GM19043 (cell line): Measurements from ENCODE around the gene DNAH6.
"Not testable (repeated sequence)": the region's sequence is repeated elsewhere in the genome, so short reads cannot be mapped to it uniquely, and the experiment has no call there.

Experiments used
- ATAC-seq: cut with Tn5 transposase; IDR thresholded peaks from one replicate; pipeline ENCODE4 v1.9.1; 2021; ENCODE audit warnings: low read depth; ENCODE audit not compliant: unreplicated experiment

Gene DNAH6

DNA sequence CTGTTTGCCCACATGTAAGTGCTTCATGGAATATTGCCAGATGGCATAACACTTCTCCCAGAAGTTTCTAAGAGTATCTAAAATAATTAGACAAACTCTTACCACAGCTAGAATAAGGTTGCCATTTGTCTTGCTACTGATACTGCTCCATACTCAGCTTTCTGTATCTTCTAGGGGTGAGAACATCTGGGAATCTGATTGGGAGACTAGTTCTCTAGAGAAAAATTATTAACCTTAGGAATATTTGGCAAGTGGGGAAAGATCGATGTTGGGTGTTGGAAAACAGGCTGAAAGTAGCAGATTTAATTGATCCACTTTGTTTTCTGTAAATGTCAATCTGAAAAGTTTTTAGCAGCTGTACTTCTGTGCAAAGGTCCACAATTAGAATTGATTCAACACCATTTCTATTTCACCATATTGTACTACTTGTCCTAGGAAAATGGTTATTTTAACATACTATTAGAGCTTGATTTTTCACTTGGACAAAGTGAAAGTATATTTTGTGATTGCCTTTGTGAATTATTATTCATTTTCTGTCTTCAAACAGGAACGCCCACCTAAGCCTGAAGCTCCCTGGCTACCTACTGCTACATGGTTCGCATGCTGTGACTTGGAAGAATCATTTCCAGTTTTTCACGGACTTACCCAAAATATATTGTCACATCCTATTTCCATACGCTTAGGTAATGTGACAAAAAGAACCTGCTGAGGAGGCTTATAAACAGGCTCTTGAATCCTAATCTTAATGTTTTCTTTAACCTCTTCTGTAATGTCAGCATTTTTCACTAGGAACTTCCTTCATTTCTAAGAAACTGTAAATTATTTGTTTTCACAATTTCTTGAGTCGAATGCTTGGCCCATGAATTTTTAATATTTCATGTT is 216.8 kb downstream of the DNAH6 start:
- no peak for ATAC-seq

DNA sequence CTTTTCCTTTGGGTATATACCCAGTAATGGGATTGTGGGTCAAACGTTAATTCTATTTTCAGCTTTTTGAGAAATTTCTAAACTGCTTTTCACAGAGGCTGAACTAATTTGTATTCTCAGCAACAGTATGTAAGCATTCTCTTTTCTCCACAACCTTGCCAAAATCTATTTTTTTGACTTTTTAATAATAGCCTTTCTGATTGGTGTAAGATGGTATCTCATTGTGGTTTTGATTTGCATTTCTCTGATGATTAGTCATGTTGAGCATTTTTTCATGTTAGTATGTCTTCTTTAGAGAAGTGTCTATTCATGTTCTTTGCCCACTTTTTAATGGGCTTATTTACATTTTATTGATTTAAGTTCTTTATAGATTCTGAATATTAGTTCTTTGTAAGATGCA is 219.1 kb downstream of the DNAH6 start:
- ATAC-seq, result no peak

DNA sequence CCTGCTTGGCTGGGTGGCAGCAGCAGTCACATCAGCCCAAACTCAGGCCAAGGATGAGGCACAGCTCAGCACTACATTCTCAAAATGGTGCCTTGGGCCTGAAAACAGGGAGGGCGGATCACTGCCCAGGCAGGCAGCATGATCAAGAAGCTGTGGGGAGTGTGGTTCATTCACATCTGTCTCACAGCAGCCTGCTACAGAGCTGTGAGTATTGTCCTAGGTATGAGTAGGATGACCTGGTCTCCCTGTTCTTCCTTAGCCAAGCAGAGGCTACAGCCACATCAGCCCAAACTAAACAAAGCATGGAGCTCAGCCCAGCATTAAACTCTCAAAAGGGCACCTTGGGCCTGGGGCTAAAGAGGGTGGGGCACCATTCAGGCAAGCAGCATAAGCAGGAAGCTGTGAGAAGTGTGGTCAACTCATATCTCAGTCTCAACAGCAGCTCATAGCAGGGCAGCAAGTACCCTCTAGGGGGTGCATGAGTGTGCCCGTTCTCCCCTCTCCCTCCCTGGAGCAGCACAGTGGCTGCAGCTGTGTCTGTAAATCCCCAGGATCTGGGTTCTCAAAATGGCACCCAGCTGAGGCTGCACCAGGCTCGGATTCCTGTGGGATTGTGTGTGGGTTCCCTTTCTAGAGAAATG is 225.0 kb downstream of the DNAH6 start:
- ATAC-seq, result peak; percentile 96

DNA sequence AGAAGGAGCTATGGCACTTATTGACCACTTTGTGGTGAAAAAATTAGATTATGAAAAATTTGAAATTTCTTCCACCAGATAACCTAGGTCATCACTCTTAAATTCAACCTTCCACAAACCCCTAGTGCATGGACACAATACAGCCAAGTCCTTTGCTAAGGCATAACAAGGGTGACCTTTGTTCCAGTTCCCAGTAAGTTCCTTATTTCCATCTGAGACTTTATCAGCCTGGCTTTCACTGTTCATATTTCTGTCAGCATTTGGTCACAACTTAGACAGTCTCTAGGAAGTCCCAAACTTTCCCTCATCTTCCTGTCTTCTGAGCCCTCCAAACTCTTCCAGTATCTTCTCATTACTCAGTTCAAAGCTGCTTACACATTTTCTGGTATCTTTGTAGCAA is 232.0 kb downstream of the DNAH6 start:
- ATAC-seq, result no peak

DNA sequence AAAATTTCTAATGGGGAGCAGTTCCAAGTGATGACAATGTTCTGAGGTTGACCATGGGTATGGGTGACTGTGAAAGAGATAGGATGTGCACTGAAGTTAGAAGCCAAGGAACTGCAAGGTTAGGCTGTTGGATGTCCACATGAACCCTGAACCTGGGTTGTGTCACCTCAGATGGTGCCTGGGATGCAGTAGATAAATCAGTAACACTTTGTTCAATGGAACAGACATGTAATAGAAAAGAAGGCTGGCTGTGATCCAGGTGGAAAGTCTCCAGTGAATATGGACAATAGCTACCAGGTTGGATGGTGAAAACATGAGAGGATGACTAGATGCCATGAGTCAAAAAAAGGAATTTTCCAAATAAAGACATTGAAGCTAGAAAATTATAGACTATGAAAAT is 233.1 kb downstream of the DNAH6 start:
- ATAC-seq, result no peak

DNA sequence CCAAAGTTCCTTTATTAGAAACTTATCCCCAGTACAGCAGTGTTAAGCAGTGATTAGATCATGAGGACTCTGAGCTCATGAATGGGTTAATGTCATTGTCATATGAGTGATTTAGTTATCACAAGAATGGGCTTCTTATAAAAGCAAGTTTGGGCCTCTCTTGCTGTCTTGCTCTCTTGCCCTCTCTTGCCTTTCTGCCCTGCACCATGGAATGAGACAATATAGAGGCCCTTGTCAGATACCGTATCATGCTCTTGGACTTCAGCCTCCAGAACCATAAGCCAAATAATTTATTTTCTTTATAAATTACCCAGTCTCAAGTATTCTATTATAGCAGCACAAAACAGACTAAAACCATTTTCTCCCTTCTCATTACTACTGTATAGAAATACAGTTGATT is 238.8 kb downstream of the DNAH6 start:
- ATAC-seq, result no peak

DNA sequence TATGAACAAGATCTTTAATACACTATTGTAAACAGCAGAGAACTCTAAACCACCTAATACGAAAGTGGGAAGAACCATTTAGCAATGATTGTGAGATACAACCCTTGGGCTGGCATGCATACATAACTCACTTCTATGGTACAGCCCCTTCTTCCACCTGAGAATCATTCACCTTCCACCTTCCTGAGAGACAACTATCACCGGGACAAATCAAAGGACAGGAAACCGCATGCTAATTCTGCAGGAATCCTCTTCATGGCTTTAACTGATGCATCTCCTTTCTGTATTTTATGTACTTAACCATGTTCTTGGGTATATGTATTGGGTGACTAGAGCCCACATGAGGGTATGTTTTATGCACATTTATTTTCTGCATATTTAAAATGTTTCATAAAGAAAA is 241.3 kb downstream of the DNAH6 start:
- ATAC-seq, result no peak

DNA sequence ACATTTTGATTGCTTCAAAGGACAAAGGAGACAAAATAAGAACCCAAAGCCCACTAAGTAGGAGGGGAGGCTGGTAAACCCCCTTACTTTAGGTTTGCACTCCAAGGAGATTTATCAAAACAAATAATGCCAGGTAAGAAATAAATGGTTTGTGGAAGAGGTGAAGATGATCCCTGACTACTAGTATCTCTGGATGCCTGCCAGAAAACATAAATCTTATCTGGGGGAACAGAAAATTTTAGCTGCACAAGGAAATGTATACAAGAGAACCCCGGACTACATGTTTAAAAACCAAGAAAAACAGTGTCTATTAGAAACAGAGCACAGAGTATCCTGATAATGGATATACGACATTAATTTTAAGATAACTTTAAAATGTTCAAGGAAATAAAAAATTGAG is 250.5 kb downstream of the DNAH6 start:
- no peak for ATAC-seq

DNA sequence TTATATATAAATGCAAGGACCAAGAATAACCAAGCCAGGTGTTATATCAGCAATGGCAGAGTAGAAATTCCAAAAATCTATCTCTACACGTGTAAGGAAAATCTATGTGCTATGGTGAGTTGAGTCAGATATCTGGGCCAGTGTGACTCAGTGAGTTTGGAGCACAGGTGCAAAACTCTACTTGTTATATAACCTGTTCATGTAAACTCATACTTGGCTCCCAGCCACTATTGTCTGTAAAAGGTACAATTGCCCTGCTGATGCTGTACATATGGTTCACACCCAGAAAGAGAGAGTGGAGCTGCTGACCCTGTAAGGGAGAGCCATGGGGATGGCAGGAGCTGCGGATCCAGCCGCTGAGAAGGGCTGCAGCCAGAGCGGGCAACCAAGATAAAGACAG is 252.5 kb downstream of the DNAH6 start:
- ATAC-seq, result no peak

DNA sequence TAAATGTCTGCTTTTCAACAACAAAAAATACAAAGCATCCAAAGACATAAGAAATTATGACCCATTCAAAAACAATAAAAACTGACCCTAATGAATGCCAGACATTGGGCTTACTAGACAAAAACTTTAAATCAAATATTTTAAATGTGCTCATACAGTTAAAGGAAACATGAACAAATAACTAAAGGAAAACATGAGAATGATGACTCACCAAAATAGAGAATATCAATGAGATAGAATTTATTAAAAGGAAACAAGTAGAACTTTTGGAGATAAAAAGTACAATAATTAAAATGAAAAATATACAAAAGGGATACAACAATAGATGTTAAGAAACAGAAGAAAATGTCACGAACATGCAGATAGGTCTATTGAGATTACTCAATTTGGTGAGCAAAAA is 254.0 kb downstream of the DNAH6 start:
- no peak for ATAC-seq

DNA sequence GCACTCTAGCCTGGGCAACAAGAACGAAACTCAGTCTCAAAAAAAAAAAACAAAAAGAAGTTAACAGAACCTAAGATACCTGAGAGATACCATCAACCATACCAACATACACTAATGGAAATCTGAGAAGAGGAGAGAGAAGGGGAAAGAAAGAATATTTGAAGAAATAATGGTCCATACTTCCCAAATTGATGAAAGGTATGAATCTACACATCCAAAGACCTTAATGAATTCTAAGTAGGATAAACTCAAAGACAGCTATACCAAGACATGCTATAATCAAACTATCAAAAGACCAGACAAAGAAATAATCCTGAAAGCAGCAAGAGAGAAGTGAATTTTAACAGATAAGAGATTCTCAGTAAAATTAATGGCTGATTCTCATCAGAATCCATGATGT is 255.0 kb downstream of the DNAH6 start:
- ATAC-seq, result no peak

DNA sequence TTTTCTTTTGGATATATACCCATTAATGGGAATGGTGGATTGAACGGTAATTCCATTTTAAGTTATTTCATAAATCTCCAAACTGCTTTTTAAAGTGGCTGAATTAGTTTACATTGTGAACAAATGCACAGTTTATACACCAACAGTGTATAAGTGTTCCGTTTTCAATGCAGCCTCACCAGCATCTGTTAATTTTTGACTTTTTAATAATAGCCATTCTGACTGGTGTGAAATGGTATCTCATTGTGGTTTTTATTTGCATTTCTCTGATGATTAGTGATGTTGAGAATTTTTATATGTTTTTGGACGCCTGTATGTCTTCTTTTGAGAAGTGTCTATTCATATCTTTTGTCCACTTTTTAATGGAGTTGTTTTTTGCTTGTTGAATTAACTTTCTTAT is 257.3 kb downstream of the DNAH6 start:
- ATAC-seq, result not testable (repeated sequence)

DNA sequence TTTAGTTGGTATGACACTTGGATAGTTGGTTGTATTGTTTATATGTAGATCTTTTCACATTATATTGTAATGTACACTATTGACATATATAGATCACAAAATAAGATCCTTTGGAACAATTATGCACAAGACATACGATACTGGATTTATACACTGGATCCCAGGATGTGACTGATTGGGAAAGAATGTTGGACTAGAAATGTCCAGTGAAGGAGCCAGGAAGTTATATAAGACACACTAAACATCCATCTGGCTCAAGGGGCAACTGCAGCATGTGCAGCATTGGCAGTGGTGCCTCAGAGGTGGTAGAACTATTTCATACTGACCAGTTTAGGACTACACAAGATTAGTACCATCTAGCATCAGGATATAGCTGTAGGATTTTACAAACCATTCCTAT is 259.7 kb downstream of the DNAH6 start:
- ATAC-seq, result no peak

DNA sequence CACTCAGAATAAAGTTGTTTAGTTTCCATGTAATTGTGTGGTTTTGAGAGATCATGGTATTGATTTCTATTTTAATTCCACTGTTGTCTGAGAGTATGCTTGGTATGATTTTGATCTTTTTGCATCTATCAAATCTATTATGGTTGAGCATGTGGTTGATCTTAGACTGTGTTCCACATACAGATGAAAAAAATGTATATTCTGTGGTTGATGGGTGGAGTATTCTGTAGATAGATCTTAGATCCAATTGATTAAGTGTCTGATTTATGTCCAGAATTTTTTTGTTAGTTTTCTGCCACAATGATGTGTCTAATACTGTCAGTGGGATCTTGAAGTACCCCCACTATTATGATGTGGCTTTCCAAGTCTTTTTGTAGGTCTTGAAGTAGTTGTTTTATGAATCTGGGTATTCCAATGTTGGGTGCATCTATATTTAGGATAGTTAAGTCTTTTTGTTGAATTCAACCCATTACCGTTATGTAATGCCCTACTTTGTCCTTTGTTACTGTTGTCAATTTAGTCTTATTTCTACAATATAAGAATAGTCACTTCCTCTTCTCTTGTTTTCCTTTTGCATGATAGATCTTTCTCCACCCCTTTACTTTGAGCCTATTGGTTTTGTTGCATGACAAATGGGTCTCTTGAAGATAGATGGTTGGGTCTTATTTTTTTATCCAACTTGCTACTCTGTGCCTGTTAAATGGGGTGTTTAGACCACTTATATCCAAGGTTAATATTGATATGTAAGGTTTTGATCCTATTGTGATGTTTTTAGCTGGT is 262.8 kb downstream of the DNAH6 start:
- no peak for ATAC-seq

DNA sequence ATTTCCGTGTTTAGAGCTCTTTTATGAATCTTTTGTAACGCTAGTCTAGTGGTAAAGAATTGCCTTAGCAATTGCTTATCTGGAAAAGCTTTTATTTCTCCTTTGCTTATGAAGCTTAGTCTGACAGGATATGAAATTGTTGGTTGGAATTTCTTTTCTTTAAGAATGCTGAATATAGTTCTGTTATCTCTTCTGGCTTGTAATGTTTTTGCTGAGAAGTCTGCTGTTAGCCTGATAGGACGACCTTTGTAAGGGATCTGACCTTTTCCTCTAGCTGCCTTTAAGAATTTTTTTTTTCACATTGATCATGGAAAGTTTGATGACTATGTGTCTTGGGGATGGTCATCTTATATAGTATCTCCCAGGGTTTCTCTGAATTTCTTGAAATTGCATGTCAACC is 263.5 kb downstream of the DNAH6 start:
- no peak for ATAC-seq

DNA sequence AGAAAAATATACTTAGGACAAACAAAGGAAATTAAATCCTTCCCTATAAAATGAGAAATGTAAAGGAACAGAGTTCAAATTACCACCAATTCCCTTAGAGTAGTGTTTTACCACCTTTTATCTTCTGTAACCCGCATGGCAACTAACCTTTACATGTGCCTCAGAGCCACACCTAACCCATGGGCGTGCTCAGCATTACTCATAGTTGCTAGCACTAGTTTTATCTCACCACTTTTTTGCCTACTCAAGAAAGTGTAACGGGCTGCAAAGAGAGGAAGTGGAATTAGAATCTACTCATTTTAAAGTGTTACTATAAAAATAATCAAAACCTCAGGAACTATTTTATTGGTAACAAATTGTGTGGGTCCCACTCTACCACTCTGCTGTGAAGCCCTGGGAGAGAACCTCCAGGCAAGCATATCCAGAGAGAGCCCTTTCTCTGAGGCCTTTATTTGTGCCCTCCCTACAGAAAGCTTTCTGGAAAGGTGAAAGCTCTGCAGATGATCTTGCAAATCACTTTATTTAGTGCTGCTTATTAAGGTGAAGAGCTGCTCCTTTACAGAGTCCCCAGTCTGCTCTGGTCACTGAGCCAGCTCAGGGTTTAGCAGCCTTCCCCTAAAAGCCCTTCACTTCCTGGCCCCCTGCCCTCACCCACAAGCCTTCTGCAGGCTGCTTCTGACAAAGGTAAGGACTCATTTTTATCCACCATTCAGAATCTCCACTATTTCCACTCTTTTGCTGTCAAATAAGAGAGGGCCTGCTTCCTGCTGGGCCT is 265.8 kb downstream of the DNAH6 start:
- peak; percentile 77 for ATAC-seq

DNA sequence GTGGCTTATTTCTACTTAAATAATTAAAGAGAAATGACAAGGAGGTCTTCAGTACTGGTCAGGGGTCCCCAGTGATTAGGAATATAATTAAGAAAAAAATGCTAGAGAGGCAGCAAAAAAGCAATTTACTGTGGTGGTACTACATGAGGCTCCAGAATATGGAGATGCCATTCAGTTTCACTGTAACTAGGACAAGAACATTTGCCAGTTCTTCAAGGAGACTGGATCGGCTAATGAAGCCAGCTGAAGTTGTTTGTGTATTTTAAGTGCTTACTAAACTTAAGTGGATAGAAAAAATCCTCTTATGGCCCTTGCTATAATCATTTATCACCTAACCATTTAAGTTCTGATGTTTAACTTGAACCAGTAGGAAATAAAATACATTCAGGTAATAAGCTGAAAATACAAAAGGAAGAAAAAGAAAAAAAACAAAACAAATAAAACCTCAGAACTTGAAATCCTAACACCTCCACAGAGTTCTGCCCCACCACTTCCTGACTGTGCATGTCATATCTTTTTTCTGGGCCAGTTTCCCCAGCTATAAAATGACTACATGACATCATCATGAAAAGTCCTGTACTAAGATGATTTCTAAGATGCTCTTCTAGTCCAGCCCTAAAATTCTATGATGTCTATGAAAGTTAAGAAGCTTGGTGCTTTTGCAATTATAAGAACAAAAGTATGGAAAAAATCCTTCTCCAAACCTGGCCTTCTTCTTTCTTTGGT is 266.6 kb downstream of the DNAH6 start:
- ATAC-seq, result no peak

DNA sequence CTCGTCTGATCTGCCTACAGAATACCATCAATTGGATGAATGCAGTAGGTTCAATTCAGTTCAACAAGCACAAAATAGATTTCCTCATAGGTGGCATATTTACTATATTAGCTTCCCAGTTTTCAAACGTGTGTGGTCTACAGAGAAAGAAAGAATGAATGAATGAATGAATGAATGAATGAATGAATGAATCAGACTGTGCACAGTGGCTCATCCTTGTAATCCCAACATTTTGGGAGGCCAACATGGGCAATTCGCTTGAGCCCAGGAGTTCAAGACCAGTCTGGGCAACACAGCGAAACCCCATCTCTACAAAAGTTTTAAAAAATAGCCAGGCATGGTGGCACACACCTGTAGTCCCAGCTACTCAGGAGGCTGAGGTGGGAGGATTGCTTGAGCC is 269.7 kb downstream of the DNAH6 start:
- no peak for ATAC-seq

DNA sequence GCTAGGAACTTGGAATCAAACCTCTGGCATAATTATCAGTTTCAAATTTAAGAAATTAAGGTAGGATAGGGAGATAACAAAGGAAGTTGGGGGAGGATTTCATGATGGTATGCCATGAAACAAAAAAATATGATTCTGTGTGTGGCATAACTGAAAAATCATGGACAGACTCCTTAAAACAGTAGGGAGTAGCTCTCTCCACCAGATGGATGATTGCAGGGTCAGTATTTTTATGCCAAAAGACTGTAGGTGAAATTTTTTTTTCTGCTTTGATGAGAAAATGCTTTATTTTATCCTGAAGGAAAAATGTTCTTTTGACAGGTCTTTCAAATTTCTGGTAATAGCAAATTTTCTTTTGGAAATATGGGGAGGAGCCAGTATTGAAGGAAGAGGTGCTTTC is 270.3 kb downstream of the DNAH6 start:
- no peak for ATAC-seq

DNA sequence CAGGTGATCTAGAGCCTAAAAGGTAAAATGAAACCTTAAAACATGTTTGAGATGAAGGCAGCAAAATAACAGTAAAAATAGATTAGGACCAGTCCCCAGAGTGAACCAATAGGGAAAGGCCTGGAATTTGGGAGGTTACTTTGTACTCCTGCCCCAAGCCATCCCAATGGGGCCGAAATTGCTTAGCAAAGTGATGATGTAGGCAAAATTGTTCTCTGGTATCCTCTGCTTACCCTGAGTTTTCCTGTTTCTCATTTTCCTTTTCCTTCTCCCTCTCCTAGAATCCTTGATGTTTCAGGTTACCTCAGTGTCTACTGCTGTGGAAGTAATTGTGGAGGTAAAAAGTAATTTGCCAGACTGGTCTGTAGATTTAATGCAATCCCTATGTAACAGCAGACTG is 271.7 kb downstream of the DNAH6 start:
- ATAC-seq, result no peak
